Central memory CD4-positive, alpha-beta T cell (primary cell): ENCODE measurements around the gene PITPNM1.
"Not testable (repeated sequence)": the region's sequence is repeated elsewhere in the genome, so short reads cannot be mapped to it uniquely, and the experiment has no call there.

ENCODE experiments used
- DNase-seq: peaks from one replicate; pipeline ENCODE4 v3.0.0; 2022

The PITPNM1 gene

GRCh38 chr11:67486481-67487195, 18.5 kb downstream of the PITPNM1 start:
- peak; percentile 22 for DNase-seq

GRCh38 chr11:67485873-67486361, 19.2 kb downstream of the PITPNM1 start:
- peak; percentile 35 for DNase-seq

- DNase-seq: peak; percentile 61
These were observed 20.3 kb downstream of the PITPNM1 start for GRCh38 chr11:67484847-67485311.

GRCh38 chr11:67483831-67484665, 21.1 kb downstream of the PITPNM1 start:
- DNase-seq: peak; percentile 80

- peak; percentile 97 for DNase-seq
These were observed 22.1 kb downstream of the PITPNM1 start, which contains the start of gene AIP for GRCh38 chr11:67482827-67483798. Gene AIP (plus strand): TSS chr11:67483026. CDS start chr11:67483159, 133 bp downstream.

- no peak for DNase-seq
These were observed 22.8 kb downstream of the PITPNM1 start for GRCh38 chr11:67482275-67482826.

GRCh38 chr11:67477344-67478050, 27.7 kb downstream of the PITPNM1 start:
- DNase-seq: not testable (repeated sequence)

GRCh38 chr11:67476692-67477091, 28.5 kb downstream of the PITPNM1 start:
- DNase-seq: not testable (repeated sequence)

- no peak for DNase-seq
These were observed 32.3 kb downstream of the PITPNM1 start for GRCh38 chr11:67472882-67473281.

GRCh38 chr11:67470337-67471002, 34.7 kb downstream of the PITPNM1 start:
- no peak for DNase-seq

GRCh38 chr11:67469508-67469811, 35.7 kb downstream of the PITPNM1 start:
- no peak for DNase-seq

- peak; percentile 85 for DNase-seq
These were observed 36.2 kb downstream of the PITPNM1 start, which contains the start of gene TMEM134 for GRCh38 chr11:67468759-67469507. Gene TMEM134 (minus strand): TSS chr11:67469251. CDS start chr11:67469192, 59 bp downstream.

GRCh38 chr11:67468456-67468758, 36.8 kb downstream of the PITPNM1 start:
- DNase-seq: no peak

GRCh38 chr11:67468056-67468455, 37.1 kb downstream of the PITPNM1 start:
- no peak for DNase-seq

- no peak for DNase-seq
These were observed 38.0 kb downstream of the PITPNM1 start for GRCh38 chr11:67466962-67467771.

- no peak for DNase-seq
These were observed 38.8 kb downstream of the PITPNM1 start for GRCh38 chr11:67466367-67466766.

- DNase-seq: not testable (repeated sequence)
These were observed 39.6 kb downstream of the PITPNM1 start for GRCh38 chr11:67465530-67465929.

- no peak for DNase-seq
These were observed 40.0 kb downstream of the PITPNM1 start for GRCh38 chr11:67465189-67465510.

- peak; percentile 91 for DNase-seq
These were observed 40.6 kb downstream of the PITPNM1 start for GRCh38 chr11:67464411-67465188.
